ENCODE measurements around the gene STK32C. TPM values are rescaled to one million over a fixed set of nuclear protein-coding genes. Genes with fewer than 3 reads are reported as not detected.
"Not testable (repeated sequence)": the region's sequence is repeated elsewhere in the genome, so short reads cannot be mapped to it uniquely, and the experiment has no call there.

Gene STK32C
- total and polyA plus RNA-seq, 10 of the 15 experiments (the other 5 are each of a cell fraction or from before 2014, with no cell fraction given): 1.5 to 18.1 (median 6.4) TPM

- TF ChIP-seq, protein P1, sequence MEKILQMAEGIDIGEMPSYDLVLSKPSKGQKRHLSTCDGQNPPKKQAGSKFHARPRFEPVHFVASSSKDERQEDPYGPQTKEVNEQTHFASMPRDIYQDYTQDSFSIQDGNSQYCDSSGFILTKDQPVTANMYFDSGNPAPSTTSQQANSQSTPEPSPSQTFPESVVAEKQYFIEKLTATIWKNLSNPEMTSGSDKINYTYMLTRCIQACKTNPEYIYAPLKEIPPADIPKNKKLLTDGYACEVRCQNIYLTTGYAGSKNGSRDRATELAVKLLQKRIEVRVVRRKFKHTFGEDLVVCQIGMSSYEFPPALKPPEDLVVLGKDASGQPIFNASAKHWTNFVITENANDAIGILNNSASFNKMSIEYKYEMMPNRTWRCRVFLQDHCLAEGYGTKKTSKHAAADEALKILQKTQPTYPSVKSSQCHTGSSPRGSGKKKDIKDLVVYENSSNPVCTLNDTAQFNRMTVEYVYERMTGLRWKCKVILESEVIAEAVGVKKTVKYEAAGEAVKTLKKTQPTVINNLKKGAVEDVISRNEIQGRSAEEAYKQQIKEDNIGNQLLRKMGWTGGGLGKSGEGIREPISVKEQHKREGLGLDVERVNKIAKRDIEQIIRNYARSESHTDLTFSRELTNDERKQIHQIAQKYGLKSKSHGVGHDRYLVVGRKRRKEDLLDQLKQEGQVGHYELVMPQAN (conservative IDR thresholded peaks at IDR 0.05): no peak
- TF ChIP-seq EED (IDR thresholded peaks at IDR 0.05; ENCODE audit: low read depth) (peak; percentile 15; the same call in 1 of the 2 replicates), SIX5 (IDR thresholded peaks at IDR 0.05; ENCODE audit: low read depth, low read length, severe bottlenecking) (no peak), NFYA (IDR thresholded peaks at IDR 0.05; ENCODE audit: borderline replicate concordance, low read depth, low read length) (no peak), ZNF687 (IDR thresholded peaks at IDR 0.05) (no peak), MEF2A (IDR thresholded peaks at IDR 0.05; ENCODE audit: insufficient read depth, low read depth, low read length) (0 out of 2 replicates have a peak, but pooled peaks have one; percentile 22), RBBP5 (conservative IDR thresholded peaks at IDR 0.05) (no peak), ZSCAN29 (IDR thresholded peaks at IDR 0.05) (no peak)
Observed at GRCh38 chr10:132162021-132162531, 145.7 kb downstream of the STK32C start (continued).

DNA sequence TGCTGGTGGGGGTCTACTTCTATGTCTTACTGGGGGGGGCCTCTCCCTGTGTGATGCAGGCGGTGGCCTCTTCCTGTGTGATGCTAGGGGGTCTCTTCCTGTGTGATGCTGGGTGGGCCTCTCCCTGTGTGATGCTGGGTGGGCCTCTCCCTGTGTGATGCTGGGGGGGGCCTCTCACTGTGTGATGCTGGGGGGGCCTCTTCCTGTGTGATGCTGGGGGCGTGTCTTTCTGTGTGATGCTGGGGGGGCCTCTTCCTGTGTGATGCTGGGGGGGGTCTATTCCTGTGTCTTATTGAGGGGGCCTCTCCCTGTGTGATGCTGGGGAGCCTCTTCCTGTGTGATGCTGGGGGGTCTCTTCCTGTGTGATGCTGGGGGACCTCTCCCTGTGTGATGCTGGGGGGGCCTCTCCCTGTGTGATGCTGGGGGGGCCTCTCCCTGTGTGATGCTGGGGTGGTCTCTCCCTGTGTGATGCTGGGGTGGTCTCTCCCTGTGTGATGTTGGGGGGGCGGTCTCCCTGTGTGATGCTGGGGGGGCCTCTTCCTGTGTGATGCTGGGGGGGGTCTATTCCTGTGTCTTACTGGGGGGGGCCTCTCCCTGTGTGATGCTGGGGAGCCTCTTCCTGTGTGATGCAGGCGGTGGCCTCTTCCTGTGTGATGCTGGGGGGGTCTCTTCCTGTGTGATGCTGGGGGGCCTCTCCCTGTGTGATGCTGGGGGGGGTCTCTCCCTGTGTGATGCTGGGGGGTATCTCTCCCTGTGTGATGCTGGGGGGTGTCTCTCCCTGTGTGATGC, 146.7 kb downstream of the STK32C start:
- H3K27ac ChIP-seq (ENCODE audit: control insufficient read depth, insufficient read depth): not testable (repeated sequence)

DNA sequence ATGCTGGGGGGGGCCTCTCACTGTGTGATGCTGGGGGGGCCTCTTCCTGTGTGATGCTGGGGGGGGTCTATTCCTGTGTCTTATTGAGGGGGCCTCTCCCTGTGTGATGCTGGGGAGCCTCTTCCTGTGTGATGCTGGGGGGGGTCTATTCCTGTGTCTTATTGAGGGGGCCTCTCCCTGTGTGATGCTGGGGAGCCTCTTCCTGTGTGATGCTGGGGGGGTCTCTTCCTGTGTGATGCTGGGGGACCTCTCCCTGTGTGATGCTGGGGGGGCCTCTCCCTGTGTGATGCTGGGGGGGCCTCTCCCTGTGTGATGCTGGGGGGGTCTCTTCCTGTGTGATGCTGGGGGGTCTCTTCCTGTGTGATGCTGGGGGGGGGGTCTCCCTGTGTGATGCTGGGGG, 147.5 kb downstream of the STK32C start:
- H4K20me1 ChIP-seq (ENCODE audit: control insufficient read depth, insufficient read depth); DNase-seq (ENCODE audit: low read depth, low spot score); H3K27me3 ChIP-seq (replicated peaks in 1 of 2; ENCODE audit: control insufficient read depth in 2 of 2, insufficient read depth in 2 of 2, low read length in 1 of 2); SMC1A ChIA-PET (ENCODE audit: uncharacterized antibody, unreplicated experiment); H3K4me2 ChIP-seq (ENCODE audit: control insufficient read depth, insufficient read depth); H3K4me1 ChIP-seq (ENCODE audit: control insufficient read depth, insufficient read depth, low read length); CTCF ChIA-PET; BruUV-seq (replicated peaks); POLR2A ChIA-PET; RAD21 ChIA-PET (ENCODE audit: unreplicated experiment); ATAC-seq; H3K27ac ChIP-seq (ENCODE audit: control insufficient read depth, insufficient read depth); intact Hi-C loops (cut with micrococcal nuclease; ENCODE audit: unreplicated experiment); H3K36me3 ChIP-seq (ENCODE audit: control insufficient read depth in 2 of 2, insufficient read depth in 2 of 2, low read length in 1 of 2); H2AFZ ChIP-seq (ENCODE audit: control insufficient read depth, low read depth, low read length); in situ Hi-C loops (cut with MboI); H3K9ac ChIP-seq (ENCODE audit: control insufficient read depth, insufficient read depth, low read length); FAIRE-seq; H3K4me3 ChIP-seq; H3K79me2 ChIP-seq (ENCODE audit: control insufficient read depth, insufficient read depth, low read length); H3K9me3 ChIP-seq (replicated peaks; ENCODE audit: control insufficient read depth, insufficient read depth, low read length): not testable (repeated sequence)

More for the DNA sequence above, 146.7 kb downstream of the STK32C start:
- intact Hi-C loops (cut with micrococcal nuclease; ENCODE audit: unreplicated experiment); H3K4me1 ChIP-seq (ENCODE audit: control insufficient read depth, insufficient read depth, low read length); H3K79me2 ChIP-seq (ENCODE audit: control insufficient read depth, insufficient read depth, low read length); in situ Hi-C loops (cut with MboI); POLR2A ChIA-PET; H3K4me3 ChIP-seq; DNase-seq (ENCODE audit: low read depth, low spot score); BruUV-seq (replicated peaks); H3K36me3 ChIP-seq (ENCODE audit: control insufficient read depth in 2 of 2, insufficient read depth in 2 of 2, low read length in 1 of 2); H3K27me3 ChIP-seq (replicated peaks in 1 of 2; ENCODE audit: control insufficient read depth in 2 of 2, insufficient read depth in 2 of 2, low read length in 1 of 2); FAIRE-seq; H3K9ac ChIP-seq (ENCODE audit: control insufficient read depth, insufficient read depth, low read length); CTCF ChIA-PET; H3K4me2 ChIP-seq (ENCODE audit: control insufficient read depth, insufficient read depth); H4K20me1 ChIP-seq (ENCODE audit: control insufficient read depth, insufficient read depth); ATAC-seq; SMC1A ChIA-PET (ENCODE audit: uncharacterized antibody, unreplicated experiment); H3K9me3 ChIP-seq (replicated peaks; ENCODE audit: control insufficient read depth, insufficient read depth, low read length); RAD21 ChIA-PET (ENCODE audit: unreplicated experiment); H2AFZ ChIP-seq (ENCODE audit: control insufficient read depth, low read depth, low read length): not testable (repeated sequence)
- 33% methylated on average over 3 of the region's 4 CpGs for WGBS (ENCODE audit: insufficient coverage, insufficient replicate concordance, low lambda C conversion rate, missing lambda C conversion rate)

Data from GM12878 (cell line).